Tibial nerve (tissue), 4 donors: ENCODE data around the gene INTS12.

ENCODE experiments used
- EP300 ChIP-seq, 2 donors: sonication (generic); formaldehyde crosslinking; IDR thresholded peaks; one replicate each; pipeline ENCODE4 v1.6.1; 2017; ENCODE audit warnings: antibody characterized with exemption in 2 of 2, mild to moderate bottlenecking in 1 of 2
- POLR2A ChIP-seq, 2 donors: fragments of 450-650 bp; IDR thresholded peaks; one replicate each; pipeline ENCODE4 v1.6.1; 2017; ENCODE audit warnings: antibody characterized with exemption in 2 of 2, mild to moderate bottlenecking in 2 of 2, moderate library complexity in 2 of 2
- TF ChIP-seq, protein P1 (sequence below), 5 experiments: fragments of 200-600 bp in 3 of 5; fragments of 450-650 bp in 2 of 5; sonication (generic) in 3 of 5; IDR thresholded peaks; one replicate each; pipeline ENCODE4 v1.5.1; 2016 to 2019; ENCODE audit warnings: antibody characterized with exemption in 5 of 5, mild to moderate bottlenecking in 3 of 5, moderate library complexity in 2 of 5

DNA sequence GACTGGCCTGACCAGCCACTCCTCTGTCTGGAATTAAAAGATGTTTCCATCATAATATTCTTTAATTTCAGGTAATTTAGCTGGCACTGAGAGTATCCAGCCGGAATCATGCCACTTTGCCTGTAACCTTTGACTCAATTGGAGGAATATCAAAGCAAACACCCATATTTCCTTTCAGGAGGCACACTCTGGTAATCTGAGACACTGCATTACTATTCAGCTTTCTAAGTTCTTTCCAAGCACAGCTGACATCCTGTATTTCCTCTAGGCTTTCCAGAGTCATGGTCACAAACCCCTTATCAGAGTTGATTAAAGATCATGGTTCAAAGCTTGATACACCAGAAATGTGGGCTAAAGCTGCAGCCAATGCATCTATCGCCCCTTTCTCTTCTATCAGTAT lies 29.3 kb downstream of the INTS12 start:
- TF ChIP-seq, protein P1, sequence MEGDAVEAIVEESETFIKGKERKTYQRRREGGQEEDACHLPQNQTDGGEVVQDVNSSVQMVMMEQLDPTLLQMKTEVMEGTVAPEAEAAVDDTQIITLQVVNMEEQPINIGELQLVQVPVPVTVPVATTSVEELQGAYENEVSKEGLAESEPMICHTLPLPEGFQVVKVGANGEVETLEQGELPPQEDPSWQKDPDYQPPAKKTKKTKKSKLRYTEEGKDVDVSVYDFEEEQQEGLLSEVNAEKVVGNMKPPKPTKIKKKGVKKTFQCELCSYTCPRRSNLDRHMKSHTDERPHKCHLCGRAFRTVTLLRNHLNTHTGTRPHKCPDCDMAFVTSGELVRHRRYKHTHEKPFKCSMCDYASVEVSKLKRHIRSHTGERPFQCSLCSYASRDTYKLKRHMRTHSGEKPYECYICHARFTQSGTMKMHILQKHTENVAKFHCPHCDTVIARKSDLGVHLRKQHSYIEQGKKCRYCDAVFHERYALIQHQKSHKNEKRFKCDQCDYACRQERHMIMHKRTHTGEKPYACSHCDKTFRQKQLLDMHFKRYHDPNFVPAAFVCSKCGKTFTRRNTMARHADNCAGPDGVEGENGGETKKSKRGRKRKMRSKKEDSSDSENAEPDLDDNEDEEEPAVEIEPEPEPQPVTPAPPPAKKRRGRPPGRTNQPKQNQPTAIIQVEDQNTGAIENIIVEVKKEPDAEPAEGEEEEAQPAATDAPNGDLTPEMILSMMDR (IDR thresholded peaks at IDR 0.05) = no peak
- TF ChIP-seq EP300 (IDR thresholded peaks at IDR 0.05) = peak in 1 of 2 donors; percentile 12
- TF ChIP-seq POLR2A (IDR thresholded peaks at IDR 0.05) = no peak
